HG03045 (cell line): ENCODE data around the gene PITX3.
"Not testable (repeated sequence)": the region's sequence is repeated elsewhere in the genome, so short reads cannot be mapped to it uniquely, and the experiment has no call there.

Experiments
- ATAC-seq: cut with Tn5 transposase; IDR thresholded peaks from one replicate; pipeline ENCODE4 v1.9.1; 2021; ENCODE audit warnings: mild to moderate bottlenecking, moderate library complexity; ENCODE audit not compliant: unreplicated experiment

Gene PITX3

DNA sequence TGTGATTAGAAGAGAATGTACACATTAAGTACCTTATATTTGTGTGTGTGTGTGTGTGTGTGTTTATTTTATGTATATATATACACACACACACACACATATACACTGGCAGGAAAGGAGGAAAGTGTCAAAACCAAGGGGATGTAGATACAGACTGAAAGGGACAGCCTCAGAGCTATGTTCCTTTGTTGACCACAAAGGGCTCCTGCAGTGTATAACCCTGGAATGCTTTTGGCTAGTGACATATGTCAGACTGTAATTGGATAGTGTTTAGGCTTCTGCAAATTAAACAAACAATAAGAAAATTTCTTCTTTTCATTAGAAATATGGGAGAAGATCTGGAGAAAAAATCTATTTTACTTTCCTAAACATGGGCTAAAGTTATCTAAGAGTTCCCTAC is 19.9 kb upstream of the PITX3 start:
- no peak for ATAC-seq

DNA sequence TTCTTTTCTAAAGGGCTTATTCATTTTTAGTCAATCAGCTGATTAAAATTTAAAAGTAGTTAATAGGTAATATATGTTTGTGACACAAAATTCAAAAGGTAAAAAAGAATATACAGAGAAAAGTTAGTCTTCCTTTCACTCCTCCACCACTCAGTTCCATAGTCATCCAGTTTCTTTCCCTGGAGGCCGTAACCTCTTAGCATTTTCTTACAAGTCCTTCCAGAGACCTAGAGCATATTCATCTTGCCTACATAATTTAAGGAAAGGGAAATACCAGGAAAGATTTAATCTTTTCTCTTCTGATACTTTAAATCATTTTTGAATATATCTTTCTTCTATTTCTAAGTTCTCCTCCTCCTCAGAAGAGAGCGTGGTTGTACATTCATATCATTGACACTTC is 14.1 kb upstream of the PITX3 start:
- ATAC-seq, result no peak

DNA sequence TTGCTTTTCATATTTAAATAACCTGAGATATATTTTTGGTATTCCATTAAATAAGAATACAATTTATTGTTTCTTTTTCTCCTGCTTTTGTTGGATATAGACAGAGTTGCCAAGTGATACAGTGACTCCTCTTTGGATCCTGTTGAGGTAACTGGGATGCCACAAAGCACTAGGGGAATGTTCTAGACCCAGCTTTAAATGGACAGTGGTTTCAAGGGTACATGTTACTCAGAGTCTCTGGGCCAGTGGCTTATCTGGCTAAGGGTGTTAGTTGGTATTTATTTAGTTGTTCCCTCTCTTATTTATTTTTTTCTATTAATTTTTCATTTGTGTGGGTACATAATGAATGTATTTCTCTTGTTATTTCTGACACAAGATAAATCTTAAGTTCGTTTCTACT is 13.1 kb upstream of the PITX3 start:
- no peak for ATAC-seq

DNA sequence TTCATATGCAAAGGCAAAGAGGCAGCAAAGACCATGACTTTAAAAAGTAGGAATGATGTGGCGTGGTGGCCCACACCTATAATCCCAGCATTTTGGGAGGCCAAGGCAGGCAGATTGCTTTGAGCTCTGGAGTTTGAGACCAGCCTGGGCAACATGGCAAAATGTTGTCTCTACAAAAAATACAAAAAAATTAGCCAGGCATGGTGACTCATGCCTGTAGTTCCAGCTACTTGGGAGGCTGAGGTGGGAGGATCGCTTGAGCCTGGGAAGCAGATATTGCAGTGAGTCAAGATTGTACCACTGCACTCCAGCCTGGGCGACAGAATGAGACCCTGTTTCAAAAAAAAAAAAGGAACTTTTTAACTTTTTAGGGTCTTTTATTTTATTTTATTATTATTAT is 11.2 kb upstream of the PITX3 start:
- ATAC-seq, result not testable (repeated sequence)

GRCh38 chr10:102247734-102248133 is 6.4 kb upstream of the PITX3 start:
- ATAC-seq, result no peak

DNA sequence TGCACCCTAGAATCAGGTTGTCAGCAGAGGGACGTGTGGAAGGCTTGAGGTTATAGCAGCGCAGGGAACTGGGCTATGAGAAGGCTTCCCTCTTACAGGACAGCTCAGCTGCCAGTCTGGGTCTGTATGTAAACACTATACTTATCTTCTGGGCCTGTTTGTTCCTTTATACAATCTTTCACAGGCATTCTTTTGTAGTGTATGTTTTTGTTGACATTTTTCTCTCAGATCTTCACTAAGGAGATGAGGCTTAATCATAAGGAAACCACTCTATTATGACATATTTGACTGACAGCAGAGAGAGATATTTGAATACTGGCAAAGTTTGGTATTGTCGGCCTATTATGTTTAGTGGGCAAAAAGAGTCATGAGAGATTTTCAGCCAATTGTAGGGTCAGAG is 4.9 kb upstream of the PITX3 start:
- no peak for ATAC-seq

- ATAC-seq, result no peak
Observed at GRCh38 chr10:102245932-102246251, 4.6 kb upstream of the PITX3 start.

GRCh38 chr10:102245082-102245931 is 4.0 kb upstream of the PITX3 start, which contains the start of gene GBF1:
TSS of gene GBF1 (plus strand) at chr10:102245532. CDS start at chr10:102258939, 13,407 bp downstream.
- ATAC-seq, result peak; percentile 81

DNA sequence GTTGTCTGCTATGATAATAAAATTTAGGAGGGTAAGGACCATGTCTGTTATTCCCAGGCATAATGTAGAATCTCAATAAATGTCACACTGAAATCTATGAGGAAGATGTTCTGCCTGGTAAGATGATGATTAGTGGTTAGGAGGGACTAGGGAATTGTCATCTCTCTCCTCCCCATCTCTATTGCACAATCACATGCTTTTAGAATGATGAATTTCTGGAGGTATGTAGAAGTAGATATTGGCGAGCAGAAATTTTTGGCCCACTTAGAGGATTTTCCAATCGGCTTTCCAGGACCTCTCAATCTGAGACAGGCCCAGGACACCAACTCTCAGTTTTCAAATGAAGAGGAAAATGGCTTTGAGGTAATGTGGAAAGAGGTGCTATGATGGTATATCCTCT is 2.0 kb upstream of the PITX3 start:
- ATAC-seq, result no peak

GRCh38 chr10:102242118-102242485 is 790 bp upstream of the PITX3 start:
- ATAC-seq, result no peak

DNA sequence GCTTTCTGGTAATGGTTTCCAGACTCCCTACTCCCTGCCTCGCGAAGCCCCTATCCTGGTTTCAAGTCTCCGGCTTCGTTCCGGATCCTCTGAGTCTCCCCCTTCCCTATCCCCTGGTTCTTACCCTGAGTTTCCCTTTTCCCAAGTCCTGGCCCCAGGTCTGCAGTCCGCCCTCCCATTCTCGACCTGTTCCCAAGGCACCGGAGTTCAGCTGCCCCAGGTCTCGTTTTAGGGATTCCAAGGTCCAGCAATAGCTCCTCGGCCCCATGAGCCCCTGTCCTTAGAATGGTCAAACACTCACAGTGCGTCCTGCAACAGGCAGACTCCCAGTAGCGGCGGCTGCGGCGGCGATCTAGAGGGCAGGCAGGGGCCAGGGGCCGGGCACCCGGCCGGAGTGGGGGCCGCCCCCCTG is 274 bp downstream of the PITX3 start:
- ATAC-seq, result no peak

- ATAC-seq, result no peak
Observed at GRCh38 chr10:102240467-102241031, 763 bp downstream of the PITX3 start.

DNA sequence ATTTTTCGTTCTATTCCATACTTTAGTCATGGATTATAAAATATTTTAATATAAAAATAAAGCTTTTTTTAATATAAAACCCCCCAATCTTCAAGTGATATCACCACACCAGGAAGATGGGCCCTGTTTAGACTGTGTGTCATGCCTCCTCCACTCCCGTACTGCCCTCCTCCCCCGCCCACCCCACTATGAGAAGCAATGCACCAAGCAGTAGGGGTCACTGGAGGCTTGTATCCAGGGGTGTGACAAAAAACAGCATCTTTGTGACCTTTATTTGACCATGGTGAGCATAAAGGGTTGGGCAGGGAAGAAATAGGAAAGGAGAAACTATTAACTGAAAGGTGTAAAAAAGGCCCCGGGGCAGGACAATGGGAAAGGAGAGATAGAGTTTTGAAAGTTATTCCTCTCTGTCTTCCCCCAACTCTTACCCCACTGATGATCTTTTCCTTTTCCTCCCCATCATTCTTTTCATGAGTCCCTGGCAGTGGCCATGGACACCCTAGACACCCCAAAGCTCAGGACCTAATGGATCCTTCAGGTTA is 3.5 kb downstream of the PITX3 start:
- no peak for ATAC-seq

- no peak for ATAC-seq
Observed at GRCh38 chr10:102236006-102236405, 5.3 kb downstream of the PITX3 start.

DNA sequence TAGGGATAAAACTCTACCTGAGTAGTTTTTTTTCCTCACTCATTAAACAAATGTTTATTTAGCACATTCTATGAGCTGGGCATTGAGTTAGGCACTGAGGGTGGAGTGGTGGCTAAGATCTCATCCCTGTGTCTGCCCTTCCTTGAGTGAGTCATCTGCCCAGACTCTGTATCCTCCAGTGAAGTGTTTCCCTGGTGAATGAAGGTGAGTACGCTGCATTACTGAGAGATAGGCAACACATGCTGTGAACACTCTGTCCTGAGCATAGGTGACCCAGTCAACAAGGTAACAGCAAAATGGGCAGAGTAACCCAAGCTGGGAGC is 5.8 kb downstream of the PITX3 start:
- no peak for ATAC-seq

- no peak for ATAC-seq
Observed at GRCh38 chr10:102234888-102235597, 6.3 kb downstream of the PITX3 start.

GRCh38 chr10:102233997-102234396 is 7.3 kb downstream of the PITX3 start:
- no peak for ATAC-seq

- ATAC-seq, result no peak
Observed at GRCh38 chr10:102231357-102232318, 9.7 kb downstream of the PITX3 start.

DNA sequence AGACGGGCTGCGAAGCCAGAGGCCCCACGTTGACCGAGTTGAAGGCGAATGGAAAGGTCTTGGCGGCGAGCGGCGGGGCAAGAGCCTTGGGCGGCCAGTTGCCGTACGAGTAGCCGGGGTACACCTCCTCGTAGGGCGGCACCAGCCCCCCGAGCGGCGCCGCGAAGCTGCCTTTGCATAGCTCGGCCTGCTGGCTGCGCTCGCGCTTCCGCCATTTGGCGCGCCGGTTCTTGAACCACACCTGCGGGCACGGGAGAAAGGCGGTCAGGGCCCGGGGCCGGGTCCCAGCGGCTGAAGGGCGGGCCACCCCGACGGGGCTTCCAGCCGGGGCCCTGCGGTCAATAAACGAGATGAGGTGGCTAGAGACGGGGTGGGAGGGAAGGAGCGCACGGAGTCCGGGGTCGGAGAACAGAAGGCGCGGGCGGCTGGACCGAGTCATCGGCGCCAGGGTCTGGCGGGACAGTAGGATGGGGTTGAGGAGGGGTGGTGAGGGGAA is 10.4 kb downstream of the PITX3 start:
- ATAC-seq, result no peak

DNA sequence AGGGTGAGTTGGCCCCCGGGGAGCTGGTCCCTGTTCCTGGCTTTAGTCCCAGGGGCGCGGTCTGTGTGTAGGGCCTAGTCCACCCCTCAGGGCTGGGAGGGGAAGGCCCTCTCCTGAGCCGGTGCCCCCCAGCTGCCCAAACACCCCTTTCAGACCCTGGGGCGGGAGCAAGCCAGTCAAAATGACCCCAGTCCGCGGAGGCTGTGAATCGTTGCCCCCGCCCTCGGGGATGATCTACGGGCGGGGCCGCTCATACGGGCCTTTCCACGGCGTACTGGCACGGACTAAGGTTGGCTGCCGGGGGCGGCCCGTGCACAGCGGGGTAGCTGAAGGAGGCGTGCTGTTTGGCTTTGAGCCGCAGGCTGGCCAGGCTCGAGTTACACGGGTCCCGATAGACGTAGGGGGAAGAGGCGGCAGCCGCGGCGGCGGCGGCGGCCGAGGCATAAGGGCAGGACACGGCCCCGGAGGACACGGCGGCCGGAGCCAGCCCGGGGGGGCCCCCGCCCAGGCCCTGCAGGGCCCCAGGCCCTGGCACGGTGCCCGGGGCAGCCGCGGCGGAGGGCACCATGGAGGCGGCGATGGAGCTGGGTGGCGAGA is 10.9 kb downstream of the PITX3 start:
- ATAC-seq, result no peak
